Measurements from ENCODE around the gene DNAJB12. TPM values are rescaled to one million over a fixed set of nuclear protein-coding genes. Genes with fewer than 3 reads are reported as not detected.

DNAJB12 gene
- total RNA-seq = 23.8 and 27.5 TPM in 2 replicates

DNA sequence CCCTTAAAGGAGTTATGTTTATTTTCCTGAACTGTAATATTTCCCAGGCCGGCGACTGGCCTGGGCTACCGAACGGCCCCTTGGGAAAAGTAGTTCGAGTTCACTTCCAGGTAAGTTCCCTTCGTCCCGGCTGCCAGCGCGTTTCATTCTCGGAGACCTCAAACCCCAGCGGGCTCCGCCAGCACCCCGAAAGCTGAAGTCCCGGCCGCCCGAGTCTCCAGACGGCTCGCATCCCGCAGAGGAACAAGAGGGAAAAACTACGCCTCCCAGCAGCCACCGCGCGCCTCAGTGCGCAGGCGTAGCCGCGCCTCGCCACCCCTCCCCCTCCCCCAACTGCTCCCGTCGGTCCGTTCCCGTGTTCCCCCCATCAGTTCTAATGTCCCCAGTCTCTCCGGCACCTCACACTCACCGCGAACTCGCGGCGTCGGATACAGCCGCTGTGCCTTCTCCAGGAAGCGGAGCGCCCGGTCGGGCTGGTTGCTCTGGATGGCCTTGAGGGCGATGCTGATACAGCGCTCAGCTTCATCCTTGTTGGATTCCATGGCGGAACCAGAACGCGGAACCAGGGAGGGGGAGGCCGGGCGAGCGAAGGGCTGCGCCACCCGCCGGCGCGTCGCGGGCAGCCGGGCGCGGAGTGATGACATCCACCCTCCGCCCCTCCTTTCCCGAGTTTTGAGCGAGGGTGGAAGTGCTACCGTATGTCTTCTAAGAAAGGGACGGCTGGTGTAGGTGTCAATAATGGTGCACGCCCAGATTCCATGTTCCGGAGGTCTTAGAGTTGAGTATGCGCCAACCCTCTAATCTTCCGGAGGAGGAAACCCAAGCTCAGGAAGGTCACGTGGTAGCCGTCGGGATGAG lies at the start of gene DNAJB12:
Gene DNAJB12 (minus strand): TSS at position 564 of the 858 bp plus-strand sequence. CDS start 22 bp downstream, at position 542.

Other genes starting within 250 kb of the DNAJB12 start
- 29.7 and 47.2 TPM in 2 replicates for gene ANAPC16, start 138.9 kb downstream of the DNAJB12 start, total RNA-seq
- gene ASCC1, start 138.6 kb downstream of the DNAJB12 start, total RNA-seq = 27.8 and 31.5 TPM in 2 replicates
- gene DDIT4, start 81.0 kb downstream of the DNAJB12 start, total RNA-seq = 372 and 952 TPM in 2 replicates